K562 (cell line): ENCODE results near the gene THEM5. TPM values are rescaled to one million over a fixed set of nuclear protein-coding genes. Genes with fewer than 3 reads are reported as not detected.

Source experiments
- ATAC-seq: fragments of 200-7000 bp; cut with Tn5 transposase; 3 replicates; pipeline ENCODE4 v1.9.1; 2020; ENCODE audit warnings: moderate library complexity
- BruUV-seq: library from RNA; stranded (reverse); fragments of 400-500 nt; replicated peaks from 2 replicates; lab custom pipeline; 2021; lab: Mats Ljungman, UMichigan
- CTCF ChIA-PET: fragments of 300-600 bp; formaldehyde crosslinking; extraction: SDS; loops from one replicate; lab custom pipeline; 2021; ENCODE audit warnings: low intra/inter-chr PET ratio; lab: Yijun Ruan, JAX
- POLR2A ChIA-PET: fragments of 300-600, 350-650 bp; sonication (Branson Sonifier 250); formaldehyde crosslinking; extraction: SDS; loops from one replicate; lab custom pipeline; 2021; ENCODE audit warnings: antibody characterized with exemption, inconsistent platforms; lab: Yijun Ruan, JAX
- DNase-seq, 4 experiments: peaks; one replicate each; pipeline versions ENCODE4 v3.0.0 to v3.0.0-alpha.2; 2011 to 2018; ENCODE audit warnings: low spot score in 3 of 4, mixed read lengths in 3 of 4; ENCODE audit errors: extremely low read depth in 1 of 4
- FAIRE-seq: peaks from 2 replicates; lab custom pipeline; 2011; peaks lifted over from hg19 to GRCh38; lab: Jason Lieb, UNC
- H2AFZ ChIP-seq: 2 replicates; pipeline ENCODE4 v1.6.0; 2011; ENCODE audit warnings: low read depth, low read length, control low read depth, inconsistent platforms
- H3K27ac ChIP-seq: fragments of 200-600 bp; 3 replicates; pipeline ENCODE4 v1.8.0; 2011; ENCODE audit warnings: low read depth, mild to moderate bottlenecking, control low read depth, inconsistent platforms, low read length, moderate library complexity, mixed read lengths; ENCODE audit errors: extremely low read depth
- H3K27me3 ChIP-seq, 2 experiments: fragments of 300-600 bp in 1 of 2; 2 replicates in 1 of 2; 3 replicates in 1 of 2; pipeline versions ENCODE4 v1.6.0 to v1.8.0; 2011; ENCODE audit warnings: inconsistent platforms in 2 of 2, low read length in 2 of 2, mild to moderate bottlenecking in 1 of 2, mixed read lengths in 1 of 2, moderate library complexity in 1 of 2; ENCODE audit not compliant: control insufficient read depth in 2 of 2, insufficient read depth in 2 of 2
- H3K36me3 ChIP-seq: fragments of 300-600 bp; 3 replicates; pipeline ENCODE4 v1.8.0; 2011; ENCODE audit warnings: mild to moderate bottlenecking, low read length, inconsistent platforms; ENCODE audit not compliant: control insufficient read depth, insufficient read depth
- H3K4me1 ChIP-seq, 2 experiments: fragments of 200-600 bp in 1 of 2; replicated peaks in 1 of 2; 2 replicates in 1 of 2; 3 replicates in 1 of 2; pipeline versions ENCODE4 v1.5.1 to v1.8.0; 2011; ENCODE audit warnings: inconsistent platforms in 2 of 2, low read length in 2 of 2, mild to moderate bottlenecking in 1 of 2, mixed read lengths in 1 of 2, moderate library complexity in 1 of 2; ENCODE audit not compliant: control insufficient read depth in 2 of 2, insufficient read depth in 2 of 2
- H3K4me2 ChIP-seq: 2 replicates; pipeline ENCODE4 v1.6.1; 2011; ENCODE audit warnings: low read length, control low read depth, inconsistent platforms, mixed read lengths; ENCODE audit not compliant: insufficient read depth
- H3K4me3 ChIP-seq: fragments of 200-600 bp; sonication (generic), shearing (Covaris generic); 2 replicates; pipeline ENCODE4 v1.5.1; 2016; ENCODE audit warnings: control low read depth, inconsistent platforms
- H3K79me2 ChIP-seq: fragments of 200-600 bp; 3 replicates; pipeline ENCODE4 v1.8.0; 2011; ENCODE audit warnings: low read length, inconsistent platforms; ENCODE audit not compliant: control insufficient read depth, insufficient read depth
- H3K9ac ChIP-seq, 2 experiments: 2 replicates each; pipeline versions ENCODE4 v1.6.0 to v1.6.1; 2011; ENCODE audit warnings: low read depth in 2 of 2, low read length in 2 of 2, control low read depth in 1 of 2, inconsistent platforms in 1 of 2, mild to moderate bottlenecking in 1 of 2, mixed read lengths in 1 of 2; ENCODE audit not compliant: insufficient read depth in 1 of 2
- H3K9me1 ChIP-seq: one replicate; pipeline ENCODE4 v1.6.0; 2011; ENCODE audit warnings: inconsistent platforms, mild to moderate bottlenecking, low read length, moderate library complexity; ENCODE audit not compliant: control insufficient read depth, insufficient read depth
- H3K9me3 ChIP-seq: replicated peaks from 2 replicates; pipeline ENCODE4 v1.5.1; 2011; ENCODE audit warnings: low read depth, low read length, inconsistent platforms; ENCODE audit not compliant: control insufficient read depth, insufficient read depth
- H4K20me1 ChIP-seq: replicated peaks from 2 replicates; pipeline ENCODE4 v1.6.1; 2011; ENCODE audit warnings: low read length, inconsistent platforms, mixed read lengths; ENCODE audit not compliant: control insufficient read depth, insufficient read depth
- RNF2 ChIP-seq: sonication (generic); IDR thresholded peaks from 2 replicates; pipeline ENCODE4 v1.6.1; 2016
- ZNF699 ChIP-seq: fragments of 250-450 bp; sonication (Bioruptor Pico); IDR thresholded peaks from 2 replicates; pipeline ENCODE4 v1.8.0; 2021; ENCODE audit warnings: mild to moderate bottlenecking, moderate library complexity; ENCODE audit not compliant: insufficient replicate concordance
- WGBS: fragments of 100-300 bp; shearing (Covaris generic); methylation state at CpG from one replicate; pipeline ENCODE4 v1.1.6; 2016; ENCODE audit warnings: low coverage, mixed read lengths; ENCODE audit not compliant: insufficient coverage; ENCODE audit errors: missing lambda C conversion rate; 5-methylcytosine and 5-hydroxymethylcytosine counted together
- in situ Hi-C: fragments of 300-500 bp; cut with MboI; formaldehyde crosslinking; loops from 4 replicates; pipeline ENCODE4 v1.15.0; 2018; ENCODE audit warnings: inconsistent platforms, mixed read lengths
- intact Hi-C: fragments of 100-400 bp; cut with micrococcal nuclease; formaldehyde crosslinking; loops from 2 replicates; pipeline ENCODE4 v1.14.2; 2022
- polyA plus RNA-seq, 8 experiments: library from polyadenylated mRNA; depleted of rRNA in 4 of 8; stranded (reverse) in 5 of 8; unstranded in 3 of 8; fragments of >200 nt; fragmentation: Nextera tagmentation in 2 of 8; fragmentation: Illumina TruSeq in 1 of 8; extraction: Ambion mirVana in 2 of 8; extraction: Trizol in 1 of 8; gene quantifications; 2 replicates each; pipeline versions ENCODE4 v1.2.1 to v1.2.3, GENCODE V29; 2011 to 2014; ENCODE audit warnings: inconsistent platforms in 1 of 8, missing spikeins in 1 of 8
- total RNA-seq, 7 experiments: library from RNA; depleted of rRNA in 6 of 7; stranded (reverse); fragments of >200 nt in 6 of 7; fragmentation: Illumina TruSeq in 2 of 7; extraction: Trizol in 2 of 7; gene quantifications; 2 replicates each; pipeline versions ENCODE4 v1.2.1 to v1.2.3, GENCODE V29; 2011 to 2021; ENCODE audit warnings: low replicate concordance in 1 of 7
- TF ChIP-seq, protein P1 (sequence below), 3 experiments: fragments of 200-800 bp in 1 of 3; fragments of 250-450 bp in 1 of 3; fragments of 450-650 bp in 1 of 3; sonication (Bioruptor Pico) in 1 of 3; sonication (Bioruptor generic) in 1 of 3; formaldehyde crosslinking in 1 of 3; IDR thresholded peaks; 2 replicates each; pipeline versions ENCODE4 v1.6.1 to v1.8.0; 2016 to 2022; ENCODE audit warnings: mild to moderate bottlenecking in 2 of 3, missing genetic modification characterization in 2 of 3, missing compliant biosample characterization in 1 of 3, moderate library complexity in 1 of 3

The THEM5 gene
- total and polyA plus RNA-seq, 9 of the 15 experiments (the other 6 are each of a cell fraction or from before 2014, with no cell fraction given) = not detected

DNA sequence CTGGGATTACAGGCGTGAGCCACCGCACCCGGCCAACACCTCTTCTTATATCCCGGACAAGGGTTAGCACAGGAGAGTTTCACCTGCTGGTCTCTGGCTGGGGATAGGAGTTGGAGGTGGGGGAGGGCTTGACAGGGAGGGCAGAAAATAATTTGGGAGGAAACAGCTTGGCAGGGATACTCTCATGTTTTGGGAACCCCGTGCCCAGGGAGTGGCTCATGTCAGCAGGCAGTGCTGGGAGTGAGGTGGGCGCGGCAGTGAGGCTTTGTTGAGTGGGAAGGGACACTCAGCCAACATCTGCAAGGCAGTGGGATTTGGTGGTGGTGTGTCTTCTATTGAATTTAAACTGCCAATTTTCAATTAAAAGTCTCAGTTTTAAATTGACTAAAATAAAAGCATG lies 1.1 kb upstream of the THEM5 start:
- TF ChIP-seq RNF2 (no peak), ZNF699 (CRISPR knock-in tag) (no peak)
- TF ChIP-seq, protein P1, sequence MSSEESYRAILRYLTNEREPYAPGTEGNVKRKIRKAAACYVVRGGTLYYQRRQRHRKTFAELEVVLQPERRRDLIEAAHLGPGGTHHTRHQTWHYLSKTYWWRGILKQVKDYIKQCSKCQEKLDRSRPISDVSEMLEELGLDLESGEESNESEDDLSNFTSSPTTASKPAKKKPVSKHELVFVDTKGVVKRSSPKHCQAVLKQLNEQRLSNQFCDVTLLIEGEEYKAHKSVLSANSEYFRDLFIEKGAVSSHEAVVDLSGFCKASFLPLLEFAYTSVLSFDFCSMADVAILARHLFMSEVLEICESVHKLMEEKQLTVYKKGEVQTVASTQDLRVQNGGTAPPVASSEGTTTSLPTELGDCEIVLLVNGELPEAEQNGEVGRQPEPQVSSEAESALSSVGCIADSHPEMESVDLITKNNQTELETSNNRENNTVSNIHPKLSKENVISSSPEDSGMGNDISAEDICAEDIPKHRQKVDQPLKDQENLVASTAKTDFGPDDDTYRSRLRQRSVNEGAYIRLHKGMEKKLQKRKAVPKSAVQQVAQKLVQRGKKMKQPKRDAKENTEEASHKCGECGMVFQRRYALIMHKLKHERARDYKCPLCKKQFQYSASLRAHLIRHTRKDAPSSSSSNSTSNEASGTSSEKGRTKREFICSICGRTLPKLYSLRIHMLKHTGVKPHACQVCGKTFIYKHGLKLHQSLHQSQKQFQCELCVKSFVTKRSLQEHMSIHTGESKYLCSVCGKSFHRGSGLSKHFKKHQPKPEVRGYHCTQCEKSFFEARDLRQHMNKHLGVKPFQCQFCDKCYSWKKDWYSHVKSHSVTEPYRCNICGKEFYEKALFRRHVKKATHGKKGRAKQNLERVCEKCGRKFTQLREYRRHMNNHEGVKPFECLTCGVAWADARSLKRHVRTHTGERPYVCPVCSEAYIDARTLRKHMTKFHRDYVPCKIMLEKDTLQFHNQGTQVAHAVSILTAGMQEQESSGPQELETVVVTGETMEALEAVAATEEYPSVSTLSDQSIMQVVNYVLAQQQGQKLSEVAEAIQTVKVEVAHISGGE (CRISPR knock-in tag; IDR thresholded peaks at IDR 0.05) = no peak
- ChIA-PET POLR2A (interaction anchor here (0.7 kb wide), 1 partner anchor 120 kb away, joined by 4 read pairs; no protein-coding TSS in a partner anchor), CTCF (interaction anchor here (0.6 kb wide), 1 partner anchor 120 kb away, joined by 3 read pairs; no protein-coding TSS in a partner anchor)
- Histone ChIP-seq H3K36me3 (no peaks in the 10 kb centered on the region), H3K79me2 (no peaks in the 10 kb centered on the region), H3K4me1 (peaks cover 5 to 7% of the 10 kb centered on the region in 2 experiments; a peak in 2 of 5 replicates), H3K27me3 (peaks cover 25 to 44% of the 10 kb centered on the region in 2 experiments), H3K27ac (no peak overlapping the region), H3K9me1 (peaks cover 3% of the 10 kb centered on the region), H3K9me3 (no peaks in the 10 kb centered on the region), H3K4me2 (no peak overlapping the region), H4K20me1 (0 out of 2 replicates have a peak, but pooled peaks cover 3% of the 10 kb centered on the region), H2AFZ (no peak overlapping the region), H3K9ac (no peak overlapping the region), H3K4me3 (no peak overlapping the region)
- ATAC-seq = no peak
- WGBS = 60% methylated on average over 6 of the region's 7 CpGs
- in situ Hi-C loops (no loop called here), intact Hi-C loops (no loop called here)
- FAIRE-seq = no peak
- no TSS peak for BruUV-seq
- DNase-seq = no peak
